GM12878 (cell line): ENCODE measurements around the gene PHF10. TPM values are rescaled to one million over a fixed set of nuclear protein-coding genes. Genes with fewer than 3 reads are reported as not detected.

Experiments used
- ASH2L ChIP-seq: fragments of 300-600, 200-600 bp; sonication (generic); IDR thresholded peaks from 2 replicates; pipeline ENCODE4 v1.6.1; 2017; ENCODE audit warnings: low read depth, mild to moderate bottlenecking, borderline replicate concordance
- BACH1 ChIP-seq: fragments of 450-650 bp; IDR thresholded peaks from 2 replicates; pipeline ENCODE4 v1.6.1; 2017; ENCODE audit warnings: mild to moderate bottlenecking, borderline replicate concordance
- BCL3 ChIP-seq: IDR thresholded peaks from 2 replicates; pipeline ENCODE4 v1.6.1; 2011; ENCODE audit warnings: borderline replicate concordance, low read depth, mild to moderate bottlenecking, moderate library complexity, low read length; ENCODE audit not compliant: insufficient read depth, poor library complexity, severe bottlenecking
- CBFB ChIP-seq: IDR thresholded peaks from 2 replicates; pipeline ENCODE4 v1.6.1; 2016; ENCODE audit warnings: antibody characterized with exemption, low read depth
- CTCF ChIP-seq, 3 experiments: IDR thresholded peaks in 2 of 3; conservative IDR thresholded peaks in 1 of 3; 2 replicates each; pipeline ENCODE4 v1.5.1; 2011; ENCODE audit warnings: low read depth in 3 of 3, low read length in 3 of 3, mild to moderate bottlenecking in 3 of 3, control low read depth in 2 of 3, moderate library complexity in 2 of 3, inconsistent platforms in 1 of 3, mixed read lengths in 1 of 3; ENCODE audit not compliant: control insufficient read depth in 2 of 3, insufficient read depth in 1 of 3; ENCODE audit errors: extremely low read depth in 1 of 3
- EED ChIP-seq: sonication (generic); IDR thresholded peaks from 2 replicates; pipeline ENCODE4 v1.6.1; 2016; ENCODE audit warnings: antibody characterized with exemption, low read depth
- ESRRA ChIP-seq: IDR thresholded peaks from 2 replicates; pipeline ENCODE4 v1.6.1; 2012; ENCODE audit warnings: mild to moderate bottlenecking, low read length, improper control_type of control experiment
- HCFC1 ChIP-seq: fragments of 150-350 bp; IDR thresholded peaks from 2 replicates; pipeline ENCODE4 v1.6.1; 2014; ENCODE audit warnings: low read length
- MEF2A ChIP-seq: IDR thresholded peaks from 2 replicates; pipeline ENCODE4 v1.6.1; 2011; ENCODE audit warnings: low read depth, mild to moderate bottlenecking, low read length, moderate library complexity; ENCODE audit not compliant: insufficient read depth
- NFYA ChIP-seq: IDR thresholded peaks from 2 replicates; pipeline ENCODE4 v1.6.1; 2011; ENCODE audit warnings: low read depth, mild to moderate bottlenecking, low read length, improper control_type of control experiment, borderline replicate concordance
- NFYB ChIP-seq: IDR thresholded peaks from 2 replicates; pipeline ENCODE4 v1.6.1; 2011; ENCODE audit warnings: low read depth, mild to moderate bottlenecking, low read length, improper control_type of control experiment, moderate library complexity; ENCODE audit not compliant: insufficient read depth
- PML ChIP-seq: IDR thresholded peaks from 2 replicates; pipeline ENCODE4 v1.6.1; 2012; ENCODE audit warnings: low read length, inconsistent platforms
- POLR2AphosphoS2 ChIP-seq: IDR thresholded peaks from 2 replicates; pipeline ENCODE4 v1.6.1; 2011; ENCODE audit warnings: low read depth, mild to moderate bottlenecking, low read length, improper control_type of control experiment, moderate library complexity
- RAD51 ChIP-seq: fragments of 450-650 bp; IDR thresholded peaks from 2 replicates; pipeline ENCODE4 v1.6.1; 2016; ENCODE audit warnings: moderate library complexity, mild to moderate bottlenecking, inconsistent platforms
- RB1 ChIP-seq: fragments of 450-650 bp; formaldehyde crosslinking; IDR thresholded peaks from 2 replicates; pipeline ENCODE4 v1.6.1; 2017; ENCODE audit warnings: mild to moderate bottlenecking, borderline replicate concordance
- RELB ChIP-seq: fragments of 450-650 bp; IDR thresholded peaks from 2 replicates; pipeline ENCODE4 v1.6.1; 2017; ENCODE audit warnings: low read depth, mild to moderate bottlenecking, moderate library complexity
- SMAD5 ChIP-seq: IDR thresholded peaks from 2 replicates; pipeline ENCODE4 v1.6.1; 2016; ENCODE audit warnings: antibody characterized with exemption, low read depth
- SRF ChIP-seq, 2 experiments: IDR thresholded peaks; 2 replicates each; pipeline ENCODE4 v1.6.1; 2011; ENCODE audit warnings: low read depth in 2 of 2, low read length in 2 of 2, mild to moderate bottlenecking in 1 of 2, moderate library complexity in 1 of 2
- STAT1 ChIP-seq: fragments of 450-650 bp; conservative IDR thresholded peaks from 2 replicates; pipeline ENCODE4 v1.6.1; 2014; ENCODE audit warnings: antibody characterized with exemption, mild to moderate bottlenecking
- TAF1 ChIP-seq: IDR thresholded peaks from 2 replicates; pipeline ENCODE4 v1.6.1; 2011; ENCODE audit warnings: mild to moderate bottlenecking, low read depth, low read length, borderline replicate concordance
- TARDBP ChIP-seq: IDR thresholded peaks from 2 replicates; pipeline ENCODE4 v1.6.1; 2016; ENCODE audit warnings: borderline replicate concordance
- YY1 ChIP-seq: IDR thresholded peaks from 2 replicates; pipeline ENCODE4 v1.6.1; 2011; ENCODE audit warnings: low read depth, mild to moderate bottlenecking, low read length
- polyA plus RNA-seq, 11 experiments: library from polyadenylated mRNA; depleted of rRNA in 4 of 11; unstranded in 6 of 11; stranded (reverse) in 5 of 11; fragments of >200 nt; fragmentation: Nextera tagmentation in 4 of 11; fragmentation: Illumina TruSeq in 1 of 11; extraction: Ambion mirVana in 4 of 11; extraction: Trizol in 1 of 11; gene quantifications; 1 replicate in 1 of 11; 2 replicates in 10 of 11; pipeline versions ENCODE4 v1.2.1 to v1.2.3, GENCODE V29; 2011 to 2016; ENCODE audit warnings: inconsistent platforms in 2 of 11, missing spikeins in 2 of 11, low read depth in 1 of 11
- total RNA-seq, 4 experiments: library from RNA; depleted of rRNA in 3 of 4; stranded (reverse); fragments of >200 nt in 3 of 4; fragmentation: Illumina TruSeq in 1 of 4; extraction: Trizol in 1 of 4; gene quantifications; 2 replicates each; pipeline versions ENCODE4 v1.2.1 to v1.2.3, GENCODE V29; 2013 to 2021

Gene PHF10
- total and polyA plus RNA-seq, 10 of the 15 experiments (the other 5 are each of a cell fraction or from before 2014, with no cell fraction given): 3.8 to 35.6 (median 15.8) TPM

- no peak for TF ChIP-seq NFYA
- peak in 1 of 2 experiments; percentile 92; a peak in 3 of 4 replicates for TF ChIP-seq SRF (IDR thresholded peaks at IDR 0.05; ENCODE audit: low read depth in 2 of 2, low read length in 2 of 2)
- TF ChIP-seq MEF2A: 0 out of 2 replicates have a peak, but pooled peaks have one; percentile 7
- TF ChIP-seq HCFC1: peak; percentile 84
- peak; percentile 33; the same call in 1 of the 2 replicates for TF ChIP-seq ESRRA
- TF ChIP-seq EED: no peak
- peak; percentile 90 for TF ChIP-seq SMAD5
- no peak for TF ChIP-seq NFYB
- TF ChIP-seq ASH2L: no peak; the same call in 1 of the 2 replicates
- peak; percentile 93 for TF ChIP-seq YY1
- peak; percentile 88 for TF ChIP-seq TARDBP
- peak; percentile 48 for TF ChIP-seq BCL3
- TF ChIP-seq RB1: 0 out of 2 replicates have a peak, but pooled peaks have one; percentile 88
- peak; percentile 72 for TF ChIP-seq BACH1
- TF ChIP-seq RELB: peak; percentile 66
- TF ChIP-seq CBFB: peak; percentile 70; the same call in 1 of the 2 replicates
- peak; percentile 77; the same call in 1 of the 2 replicates for TF ChIP-seq POLR2AphosphoS2
- TF ChIP-seq PML: peak; percentile 97
- TF ChIP-seq STAT1: peak; percentile 67; the same call in 1 of the 2 replicates
- TF ChIP-seq CTCF (IDR thresholded peaks at IDR 0.05 in 2 of 3, conservative IDR thresholded peaks at IDR 0.05 in 1 of 3; ENCODE audit: control insufficient read depth in 2 of 3, extremely low read depth in 1 of 3, insufficient read depth in 1 of 3, low read depth in 3 of 3, low read length in 3 of 3): no peak
- TF ChIP-seq TAF1: peak; percentile 91
- no peak for TF ChIP-seq RAD51
These were observed 27.2 kb upstream of the PHF10 start, which contains the start of the genes DYNLT2 and ERMARD (continued) for GRCh38 chr6:169751242-169752073.
